SW480 (cell line): Measurements from ENCODE around the gene ANKRD29.
A peak's percentile ranks its signal among the peaks of the same experiment; 100 is the strongest.
"Not testable (repeated sequence)": the region's sequence is repeated elsewhere in the genome, so short reads cannot be mapped to it uniquely, and the experiment has no call there.

Experiments
- DNase-seq: peaks from one replicate; pipeline ENCODE4 v3.0.0-alpha.2; 2016; ENCODE audit warnings: low spot score

Gene ANKRD29

GRCh38 chr18:23645568-23646175, 17.0 kb downstream of the ANKRD29 start:
- DNase-seq = no peak

GRCh38 chr18:23643815-23644490, 18.8 kb downstream of the ANKRD29 start:
- no peak for DNase-seq

DNA sequence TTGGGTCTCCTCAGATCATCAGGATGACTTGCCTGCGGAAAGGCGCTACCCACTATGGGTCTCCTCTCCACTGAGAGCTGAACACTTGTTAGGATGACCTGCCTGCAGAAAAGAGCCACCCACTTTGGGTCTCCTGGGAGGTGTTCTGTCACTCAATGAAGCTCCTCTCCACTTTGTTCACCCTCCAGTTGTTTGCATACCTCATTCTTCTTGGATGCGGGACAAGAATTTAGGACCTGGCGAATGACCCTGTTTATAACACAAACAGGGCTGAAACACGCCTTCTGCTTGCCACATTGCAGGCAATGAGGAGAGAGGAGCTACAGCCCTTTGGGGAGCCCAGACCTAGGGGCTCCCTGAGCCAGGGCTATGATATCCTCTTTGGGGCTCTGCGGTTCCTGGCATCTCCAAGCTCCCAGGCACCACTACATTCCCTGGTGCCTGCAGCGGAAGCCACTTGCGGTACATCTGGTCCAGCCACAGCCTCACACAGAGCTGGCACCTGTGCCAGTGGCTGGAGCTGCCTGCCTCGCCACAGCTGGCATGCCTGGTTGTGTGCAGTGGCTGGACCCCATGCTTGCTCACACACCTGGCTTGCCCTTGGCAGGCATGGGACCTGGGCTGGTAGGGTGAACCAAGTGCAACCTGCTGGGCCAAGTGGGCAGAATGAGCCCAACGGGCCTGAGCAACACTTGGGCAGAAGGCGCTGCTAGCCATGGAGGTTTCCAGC, 20.6 kb downstream of the ANKRD29 start:
- no peak for DNase-seq

DNA sequence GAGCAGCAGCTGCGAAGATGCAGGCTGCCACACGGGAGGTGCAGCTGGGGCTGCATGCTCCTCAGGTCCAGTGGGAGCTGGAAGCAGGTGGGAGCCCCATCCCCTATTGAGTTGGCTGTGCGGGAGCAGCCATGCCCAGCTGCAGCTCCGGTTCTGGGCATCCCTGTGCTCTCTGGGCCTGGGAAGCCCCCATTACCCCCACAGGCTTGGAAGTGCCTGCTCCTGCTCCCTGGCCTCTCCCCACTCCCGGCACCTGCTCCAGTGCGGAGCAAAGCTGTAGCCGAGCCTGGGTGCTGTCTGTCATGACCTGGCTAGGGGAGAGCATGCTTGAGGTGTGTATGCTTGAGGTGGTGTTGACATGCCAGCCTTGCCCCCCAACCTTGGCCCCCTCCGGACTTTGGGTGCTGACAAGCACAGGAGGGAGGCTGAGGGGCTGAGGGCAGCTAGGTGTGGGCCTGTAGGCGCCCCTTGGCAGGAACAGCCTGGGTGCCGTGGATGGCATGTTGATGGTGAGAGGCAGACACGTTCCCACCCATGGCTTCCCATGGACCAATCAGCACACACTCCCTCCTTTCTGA, 21.5 kb downstream of the ANKRD29 start:
- no peak for DNase-seq

DNA sequence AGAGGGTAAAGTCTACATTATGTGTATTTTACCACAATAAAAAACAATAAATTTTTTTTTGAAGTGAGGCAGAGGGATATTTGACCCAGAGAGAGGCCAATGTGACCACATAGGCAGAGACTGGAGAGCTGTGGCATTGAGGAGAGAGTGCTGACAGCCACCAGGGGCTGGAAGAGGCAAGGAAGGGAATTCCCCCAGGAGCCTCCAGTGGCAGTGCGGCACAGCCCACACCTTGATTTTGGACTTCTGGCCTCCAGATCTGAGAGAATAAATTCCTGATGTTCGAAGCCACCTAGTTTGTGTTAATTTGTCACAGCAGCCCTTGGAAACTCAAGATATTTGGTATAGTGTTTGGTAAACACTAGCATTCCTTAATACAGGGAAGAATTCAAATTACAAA, 22.7 kb downstream of the ANKRD29 start:
- DNase-seq = no peak

GRCh38 chr18:23636433-23636832, 26.3 kb downstream of the ANKRD29 start:
- DNase-seq = not testable (repeated sequence)

DNA sequence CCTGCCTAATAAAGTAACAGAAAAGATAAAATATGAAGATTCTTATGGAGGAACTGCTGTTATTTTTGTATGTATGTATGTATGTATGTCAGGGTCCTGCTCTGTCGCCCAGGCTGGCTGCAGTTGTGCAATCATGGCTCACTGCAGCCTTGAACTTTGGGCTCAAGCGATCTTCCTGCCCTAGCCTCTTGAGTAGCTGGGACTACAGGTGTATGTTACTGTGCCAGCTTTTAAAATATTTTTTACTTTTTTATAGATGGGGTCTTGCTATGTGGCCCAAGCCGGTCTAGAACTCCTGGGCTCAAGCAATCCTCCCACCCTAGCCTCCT, 26.7 kb downstream of the ANKRD29 start:
- no peak for DNase-seq

DNA sequence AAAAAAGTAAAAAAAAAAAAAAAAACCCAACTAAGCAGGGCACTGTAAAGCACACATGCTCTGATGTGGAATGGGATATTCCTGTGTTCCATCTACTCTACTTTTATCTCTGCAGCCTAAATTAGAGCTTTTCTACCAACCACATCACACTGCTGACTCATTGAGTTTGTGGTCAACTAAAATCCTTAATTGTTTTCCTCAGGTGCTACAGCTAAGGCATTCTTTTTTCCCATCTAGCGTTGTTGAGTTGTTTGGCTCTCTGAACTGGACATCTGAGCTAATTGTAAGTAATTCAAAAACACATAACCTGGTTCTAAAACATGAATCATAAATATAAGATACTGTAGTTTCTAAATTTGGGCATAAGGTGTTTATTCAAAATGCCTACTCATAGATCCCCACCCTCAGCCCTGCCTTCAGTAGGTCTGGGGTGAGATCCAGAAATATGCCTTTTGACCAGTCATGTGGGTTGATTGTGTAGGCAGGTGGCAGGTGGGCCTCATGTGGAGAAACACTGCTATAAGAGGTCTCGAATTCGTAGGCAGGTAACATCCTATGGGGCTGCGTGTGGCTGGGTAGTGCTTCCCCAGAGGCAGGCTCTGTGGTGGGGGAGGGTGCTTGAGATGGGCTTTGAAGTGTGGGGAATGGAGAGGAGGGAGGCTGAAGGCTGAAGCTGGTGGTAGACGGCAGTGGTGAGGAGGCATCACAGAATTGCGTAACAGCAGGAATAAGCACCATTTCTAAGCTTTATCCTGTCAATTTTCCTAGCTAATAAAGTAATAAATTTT, 27.2 kb downstream of the ANKRD29 start:
- peak; percentile 99 for DNase-seq

- DNase-seq = no peak
These were observed 28.0 kb downstream of the ANKRD29 start for GRCh38 chr18:23634692-23635091.

DNA sequence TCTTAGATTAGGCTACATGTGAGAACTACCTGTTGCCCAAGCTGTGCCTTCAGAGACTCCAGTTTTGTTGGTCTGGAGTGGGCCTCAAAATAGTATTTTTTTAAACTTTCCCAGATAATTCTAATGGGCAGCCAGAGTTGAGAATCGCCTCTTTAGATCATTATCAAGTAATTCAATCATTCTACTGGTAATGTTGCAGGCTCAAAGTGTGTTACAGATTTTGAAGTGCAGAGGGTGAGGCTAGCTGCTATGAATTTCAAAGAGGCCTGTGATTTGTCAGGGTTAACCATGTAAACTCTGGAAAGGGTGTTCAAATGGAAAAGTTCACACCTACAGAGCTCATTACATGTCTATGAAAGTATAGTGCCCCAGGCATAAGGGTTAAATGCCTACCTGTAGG, 30.1 kb downstream of the ANKRD29 start:
- no peak for DNase-seq

DNA sequence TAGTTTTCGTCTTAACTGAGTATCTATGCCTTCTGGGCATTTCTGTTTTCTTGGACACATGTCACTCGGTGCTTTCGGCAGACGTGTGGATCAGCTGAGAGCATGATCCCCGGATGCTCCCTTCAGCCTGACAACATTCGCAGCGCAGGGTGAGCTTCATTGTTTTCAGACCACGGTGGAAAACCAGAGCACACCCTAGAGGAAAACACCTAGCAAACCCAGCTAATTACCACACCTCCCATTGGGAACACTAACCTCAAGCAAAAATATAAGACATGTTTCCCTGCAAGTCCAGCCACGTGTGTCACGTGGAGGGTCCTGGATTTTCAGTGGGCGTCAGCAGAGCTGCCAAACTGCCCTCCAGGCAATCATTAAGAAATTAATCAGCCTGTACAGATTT, 31.0 kb downstream of the ANKRD29 start:
- peak; percentile 70 for DNase-seq

DNA sequence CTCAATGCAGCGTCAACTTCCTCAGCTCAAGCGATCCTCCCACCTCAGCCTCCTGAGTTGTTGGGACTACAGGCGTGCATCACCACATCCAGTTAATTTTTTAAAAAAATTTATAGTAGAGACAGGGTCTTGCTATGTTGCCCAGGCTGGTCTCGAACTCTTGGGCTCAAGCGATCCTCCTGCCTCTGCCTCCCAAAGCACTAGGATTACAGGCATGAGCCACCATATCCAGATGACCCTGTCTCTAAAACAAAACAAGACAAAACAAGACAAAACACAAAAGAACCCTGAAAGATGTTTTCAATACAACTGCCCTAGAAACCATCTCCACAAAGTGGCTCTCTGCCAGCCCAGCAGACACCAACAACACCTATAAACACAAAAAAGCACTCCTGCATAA, 31.4 kb downstream of the ANKRD29 start:
- DNase-seq = no peak

- DNase-seq = peak; percentile 77
These were observed 33.2 kb downstream of the ANKRD29 start for GRCh38 chr18:23629444-23629946.

GRCh38 chr18:23627970-23628369, 34.7 kb downstream of the ANKRD29 start:
- DNase-seq = no peak

DNA sequence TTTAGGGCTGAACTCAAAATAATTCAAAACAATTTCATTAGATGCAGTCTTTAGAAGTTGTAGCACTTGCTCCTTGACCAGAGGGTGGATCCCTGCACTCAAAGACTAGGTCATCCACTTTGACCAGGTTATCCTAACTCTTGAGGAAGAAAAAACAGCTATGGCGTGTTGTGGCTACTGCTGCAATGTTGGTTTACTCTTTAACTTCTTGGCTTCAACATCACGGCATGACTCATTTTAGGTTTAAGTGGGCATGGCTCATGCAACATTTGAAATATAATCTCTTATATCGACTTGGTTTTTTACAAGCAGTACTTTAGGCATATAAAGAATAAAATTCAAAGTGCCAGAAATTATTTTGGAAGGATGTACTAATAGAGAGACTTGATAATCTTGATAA, 35.4 kb downstream of the ANKRD29 start:
- DNase-seq = peak; percentile 85

DNA sequence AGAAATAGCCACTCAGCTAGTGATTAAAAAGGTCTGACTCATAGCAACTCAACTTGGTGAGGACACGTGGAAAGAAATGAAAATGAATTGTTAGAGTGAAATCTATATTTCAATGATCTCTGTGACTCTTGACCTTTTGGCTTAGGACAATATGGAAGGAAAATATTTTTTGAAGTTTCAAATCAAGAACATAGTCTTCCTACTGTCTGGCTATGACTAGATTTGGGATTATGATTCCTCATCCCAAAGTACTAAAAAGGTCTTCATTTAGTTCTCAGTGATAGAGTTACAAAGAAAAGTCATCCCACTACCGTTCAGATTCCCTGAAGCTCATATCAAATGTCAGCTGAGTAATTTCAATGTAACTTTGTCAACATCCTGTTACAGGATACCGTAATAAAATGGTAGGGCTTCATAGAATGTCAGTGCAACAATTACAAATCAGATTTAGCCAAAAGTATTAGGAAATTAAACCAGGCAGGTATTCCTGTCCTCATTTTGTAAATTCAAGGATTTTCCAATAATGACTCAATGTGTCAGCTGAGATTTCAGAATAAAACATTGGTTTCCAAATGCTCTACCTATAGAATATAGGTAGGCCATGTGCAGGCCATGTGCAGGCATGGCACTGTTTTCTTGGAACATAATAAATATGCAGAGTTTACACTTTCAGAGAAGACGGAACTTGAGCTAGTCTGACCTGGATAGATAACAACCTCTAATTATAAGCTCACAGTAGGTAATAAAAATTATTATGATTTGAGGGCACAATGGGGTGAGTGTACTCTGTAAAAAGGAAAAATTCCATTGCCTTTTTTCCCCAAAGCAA, 36.0 kb downstream of the ANKRD29 start:
- DNase-seq = peak; percentile 64

DNA sequence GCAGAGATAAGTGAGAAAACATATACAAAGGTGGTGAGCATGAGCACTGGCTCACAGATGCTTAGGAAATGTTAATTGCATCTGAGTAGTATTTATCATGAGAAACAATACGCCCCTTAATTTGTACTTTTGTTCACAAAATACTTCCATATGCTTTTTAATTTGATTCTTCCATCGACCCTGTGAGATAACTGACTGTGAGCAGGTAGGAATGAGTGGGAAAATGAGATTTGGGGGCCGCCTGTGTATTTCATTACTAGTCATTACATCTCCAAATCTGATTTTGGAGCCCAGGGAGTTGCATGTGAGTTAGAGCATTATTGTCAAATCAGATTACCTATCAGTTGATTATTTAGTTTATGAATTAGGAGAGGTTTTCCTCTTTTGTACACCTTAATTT, 39.7 kb downstream of the ANKRD29 start:
- no peak for DNase-seq

DNA sequence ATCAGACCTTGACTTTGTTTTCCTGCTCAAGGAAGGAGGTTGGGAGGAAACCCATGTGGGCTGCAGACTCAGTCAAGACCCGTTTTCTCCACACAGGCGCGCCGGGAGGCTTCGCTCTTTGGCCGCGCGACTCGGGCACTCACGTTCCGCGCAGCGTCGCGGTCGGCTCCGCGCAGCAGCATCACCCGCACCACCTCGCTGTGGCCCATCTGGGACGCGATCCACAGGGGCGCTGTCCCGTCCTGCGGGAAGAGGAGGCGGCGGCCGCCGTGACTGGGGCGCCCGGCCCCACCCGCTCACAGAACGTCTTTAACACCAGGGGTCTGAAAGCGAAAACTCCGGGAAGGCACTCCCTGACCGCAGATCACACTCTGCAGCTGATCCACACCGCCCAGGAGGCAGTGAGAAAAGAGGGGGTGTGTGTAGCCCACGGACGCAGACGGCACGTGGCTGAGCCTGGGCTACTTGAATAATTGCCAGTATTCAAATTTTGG, 43.3 kb downstream of the ANKRD29 start:
- DNase-seq = no peak

GRCh38 chr18:23618862-23619387, 43.8 kb downstream of the ANKRD29 start:
- no peak for DNase-seq

DNA sequence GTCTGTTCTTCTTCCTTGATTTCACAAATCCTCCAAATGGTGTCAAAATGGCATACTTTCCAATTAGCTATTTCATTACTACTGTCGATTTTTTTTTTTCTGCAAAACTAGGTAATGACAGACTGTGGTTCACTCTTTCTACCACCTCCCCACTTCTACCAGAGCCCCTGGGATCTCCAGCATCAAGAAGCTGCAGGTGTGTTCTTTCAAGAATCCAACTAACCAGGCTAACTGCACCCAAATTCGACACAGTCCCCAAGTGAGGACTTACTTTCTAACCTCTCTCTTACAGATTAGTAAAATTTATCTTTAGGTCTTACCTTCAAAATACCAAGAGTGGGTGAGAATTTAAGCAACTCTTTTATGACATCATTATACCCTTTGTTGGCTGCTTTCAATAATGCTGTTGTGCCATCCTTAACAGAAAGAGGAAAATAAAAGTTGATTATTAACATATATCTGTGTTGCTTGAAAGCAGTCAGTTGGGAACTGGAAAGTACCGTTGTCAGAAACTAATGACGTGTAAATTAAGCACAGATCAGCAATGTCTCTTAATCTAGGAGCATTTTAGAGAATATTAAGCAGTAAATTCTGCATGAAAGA, 45.2 kb downstream of the ANKRD29 start:
- no peak for DNase-seq
